HG02973 (cell line): Measurements from ENCODE around the gene EXOC6B.

Experiments
- ATAC-seq: cut with Tn5 transposase; IDR thresholded peaks from one replicate; pipeline ENCODE4 v1.9.1; 2021; ENCODE audit warnings: moderate library complexity; ENCODE audit not compliant: unreplicated experiment

EXOC6B gene

DNA sequence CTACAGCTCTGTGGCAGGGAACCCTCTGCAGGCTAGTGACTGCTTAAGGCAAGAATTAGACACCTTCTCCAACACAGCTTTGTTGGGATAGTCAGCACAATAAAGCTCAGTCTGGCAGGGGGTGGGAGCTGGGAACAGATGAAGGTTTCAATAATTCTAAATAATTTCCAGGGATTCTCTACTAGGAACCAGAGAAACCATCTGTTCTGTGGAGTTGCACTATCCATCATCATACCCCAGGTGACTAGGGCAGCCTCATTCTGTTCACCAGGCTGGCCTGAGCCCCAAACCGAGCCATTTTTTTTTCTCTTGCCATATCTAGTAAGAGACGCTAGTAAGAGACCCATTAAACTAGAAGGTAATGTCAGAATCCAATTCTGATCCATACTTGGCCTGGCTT lies 642.4 kb downstream of the EXOC6B start:
- ATAC-seq: no peak

DNA sequence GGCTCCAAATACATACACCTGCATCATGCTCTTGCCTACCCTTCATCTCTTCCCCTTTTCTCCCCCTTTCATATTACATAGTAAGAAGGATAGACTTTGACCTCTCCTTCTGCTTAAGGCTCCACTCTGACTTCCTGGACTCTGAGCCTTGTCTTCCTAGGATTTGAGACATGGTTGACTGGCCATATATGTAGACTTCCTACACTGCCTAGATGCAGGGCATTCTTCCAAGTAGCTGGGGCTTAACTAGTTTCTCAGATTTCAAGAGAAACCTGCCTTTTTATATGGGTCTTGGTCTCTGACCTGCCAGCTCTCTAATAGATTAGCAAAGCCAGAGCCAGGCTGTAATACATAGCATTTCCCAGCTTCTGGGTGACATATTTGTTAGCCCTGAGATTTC lies 642.8 kb downstream of the EXOC6B start:
- no peak for ATAC-seq

DNA sequence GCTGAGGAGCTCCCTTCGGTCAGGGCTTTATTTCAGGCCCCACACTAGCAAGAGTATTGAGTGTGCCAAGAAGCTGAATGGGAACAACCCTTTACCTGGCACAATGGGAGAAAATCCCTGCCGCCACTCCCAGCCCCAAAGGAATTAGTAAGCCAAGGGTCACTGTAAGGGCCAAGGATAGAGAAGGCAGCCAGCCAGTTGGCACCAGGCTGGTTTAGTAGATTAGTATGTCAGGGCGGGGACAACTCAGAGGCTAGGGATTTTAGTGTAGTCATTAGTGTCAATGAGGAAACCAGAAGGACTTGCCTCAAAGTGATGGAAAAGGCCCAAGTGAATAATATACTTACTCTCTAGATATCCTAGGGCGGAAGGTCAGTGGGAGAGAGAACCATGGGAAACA lies 643.3 kb downstream of the EXOC6B start:
- ATAC-seq: no peak

DNA sequence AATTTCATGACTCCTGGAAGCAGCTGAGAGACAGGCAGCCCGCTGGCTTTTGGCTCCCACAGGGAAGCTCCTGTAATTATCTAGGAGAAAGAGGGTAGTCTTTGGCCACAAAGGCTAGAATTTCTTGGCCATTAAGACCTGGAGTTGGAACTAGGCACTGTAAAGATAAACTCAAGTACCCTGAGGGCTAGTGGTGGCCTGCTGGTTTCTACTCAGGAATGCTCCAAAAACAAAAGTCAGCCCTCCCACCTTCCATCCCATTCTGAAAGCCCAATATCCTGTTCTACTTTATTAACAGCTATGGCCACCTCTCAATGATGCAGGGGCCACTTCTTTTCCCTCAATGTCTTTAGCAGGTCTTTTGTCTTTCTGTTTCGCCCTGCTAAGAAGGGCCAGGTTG lies 644.2 kb downstream of the EXOC6B start:
- no peak for ATAC-seq

DNA sequence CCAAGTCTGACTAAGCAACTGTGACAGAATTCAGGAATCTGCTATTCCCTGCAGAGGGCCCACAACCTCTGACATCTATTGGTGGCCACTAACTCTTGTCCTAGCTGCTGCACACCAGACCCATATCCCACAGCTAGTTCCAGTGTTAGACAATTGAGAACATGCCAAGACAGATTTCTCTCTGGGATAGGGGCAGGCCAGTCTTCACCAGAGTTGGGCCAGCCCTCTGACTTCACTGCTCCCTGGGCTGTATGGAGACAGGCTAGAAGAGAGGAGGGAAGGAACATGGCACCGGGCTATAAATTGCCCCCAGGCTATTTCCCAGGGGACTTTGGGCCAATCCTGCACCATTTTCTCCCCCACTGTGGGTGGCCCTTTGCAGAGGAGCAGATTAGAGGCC lies 645.5 kb downstream of the EXOC6B start:
- ATAC-seq: no peak

DNA sequence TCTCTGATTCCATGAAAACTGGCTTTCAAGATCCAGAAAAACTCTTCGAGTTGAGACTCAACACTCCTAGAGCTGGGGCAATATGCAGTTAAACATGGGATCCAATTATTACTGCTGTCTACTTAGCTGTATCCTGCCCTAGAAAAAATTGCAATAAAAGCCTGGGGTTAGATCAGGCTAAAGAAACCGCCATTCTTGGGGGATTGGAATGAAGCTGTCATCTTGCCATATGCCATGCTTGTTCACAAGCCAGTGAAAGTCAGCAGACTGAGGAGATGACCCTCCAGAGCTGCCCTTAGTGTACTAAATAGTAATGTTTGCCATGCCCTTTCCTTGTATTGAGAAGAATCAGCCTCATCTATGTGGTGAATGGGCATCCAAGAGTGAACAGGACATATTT lies 647.3 kb downstream of the EXOC6B start:
- no peak for ATAC-seq

DNA sequence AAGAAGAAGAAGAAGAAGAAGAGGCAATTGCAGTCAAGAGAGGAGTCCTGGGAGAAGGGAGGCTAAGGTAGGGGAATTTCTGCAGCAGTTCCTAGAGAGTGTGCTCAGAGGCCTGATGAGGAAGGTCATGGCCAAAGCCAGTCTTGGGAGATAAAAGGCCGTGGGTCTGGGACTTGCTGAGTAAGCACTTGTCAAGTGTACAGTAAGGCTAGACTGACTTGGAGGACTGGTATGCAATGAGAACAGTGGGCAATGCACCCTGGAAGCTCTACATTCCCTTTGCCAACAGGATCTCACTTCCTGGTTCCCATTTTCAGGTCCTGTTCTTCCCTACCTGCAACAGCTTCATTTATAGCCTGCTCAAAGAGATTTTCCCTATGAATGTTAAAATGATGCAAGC lies 649.6 kb downstream of the EXOC6B start:
- no peak for ATAC-seq

DNA sequence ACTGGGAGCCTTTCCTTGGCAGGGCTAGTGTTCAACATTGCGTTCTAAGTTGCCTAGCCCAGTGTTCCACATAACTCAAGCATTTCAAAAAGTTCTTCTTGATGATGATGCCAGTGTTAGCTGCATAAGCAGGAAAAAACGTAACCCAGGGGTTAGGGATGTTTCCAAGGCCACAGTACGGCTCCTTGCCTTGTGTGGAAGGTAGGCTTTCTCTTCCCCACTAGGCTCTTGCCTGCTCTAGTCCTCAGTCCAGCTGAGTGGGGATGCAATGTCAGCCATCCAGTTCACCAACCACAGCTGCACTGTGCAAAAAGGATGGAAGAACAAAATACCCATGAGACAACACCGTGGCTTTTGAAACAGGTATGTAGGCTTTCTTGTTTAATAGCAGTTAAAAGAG lies 650.2 kb downstream of the EXOC6B start:
- ATAC-seq: no peak

DNA sequence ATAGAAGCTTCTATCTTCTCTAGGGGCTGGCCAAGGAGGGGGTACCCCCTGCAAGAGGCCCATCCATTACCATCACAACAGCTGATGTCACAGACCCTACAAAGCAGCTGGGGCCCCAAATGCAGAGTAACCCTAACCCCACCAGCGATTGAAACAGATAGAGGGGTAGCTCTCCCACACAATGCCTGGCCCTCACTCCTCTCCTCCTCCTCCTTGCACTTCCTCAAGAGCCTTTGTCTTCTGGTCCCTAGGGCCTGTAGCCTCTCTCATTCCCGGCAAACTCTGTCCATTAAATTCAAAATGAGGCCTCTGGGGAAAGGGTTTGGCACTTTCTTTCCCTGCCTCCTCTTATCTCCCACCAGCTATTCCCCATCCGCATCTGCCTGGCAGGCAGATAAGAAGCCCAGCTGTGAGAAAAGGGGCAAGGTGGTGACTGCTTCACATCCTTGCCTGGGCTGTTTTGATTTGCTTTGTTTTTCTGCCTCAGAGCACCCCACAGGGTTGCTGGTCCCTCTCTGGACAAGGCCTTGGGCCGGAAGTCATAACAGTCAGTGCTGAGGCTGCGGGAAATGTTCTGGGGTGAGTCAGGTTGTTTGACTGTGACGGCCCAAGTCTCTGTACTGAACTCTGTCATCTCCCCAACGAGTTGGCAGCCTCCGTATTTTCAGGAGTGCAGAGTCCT lies 652.1 kb downstream of the EXOC6B start:
- ATAC-seq: no peak

DNA sequence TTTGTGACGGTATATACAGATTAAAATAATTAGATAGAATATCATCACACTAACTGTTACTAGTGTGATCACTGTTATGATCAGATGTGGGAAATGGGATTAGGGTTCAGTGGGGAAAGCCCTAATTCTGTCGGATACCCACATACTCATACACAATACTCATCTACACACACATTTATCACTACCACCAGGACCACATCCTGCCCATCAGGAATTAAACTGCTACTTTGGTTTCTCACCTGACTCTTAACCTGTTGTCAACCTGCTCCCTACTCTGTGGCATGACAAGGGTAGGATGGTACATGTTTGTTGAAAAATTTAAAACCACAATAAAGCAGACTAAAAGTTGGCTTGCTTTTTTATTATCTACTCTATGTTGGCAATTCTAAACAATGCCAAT lies 653.4 kb downstream of the EXOC6B start:
- ATAC-seq: no peak

DNA sequence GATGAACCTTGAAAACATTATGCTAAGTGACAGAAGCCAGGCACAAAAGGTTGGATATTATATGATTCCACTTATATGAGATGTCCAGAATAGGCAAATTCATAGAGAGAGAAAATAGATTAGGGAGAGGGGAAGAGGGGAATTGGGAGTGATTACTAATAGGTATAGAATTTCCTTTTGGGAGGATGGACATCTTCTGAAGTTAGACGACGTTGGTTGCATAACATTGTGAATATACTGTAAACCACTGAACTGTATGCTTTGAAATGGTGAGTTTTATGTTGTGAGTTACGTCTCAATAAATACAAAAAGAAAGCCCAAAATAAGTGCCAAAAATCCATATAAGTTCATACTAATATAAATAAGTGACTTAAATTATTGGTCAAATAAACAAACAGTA lies 659.6 kb downstream of the EXOC6B start:
- ATAC-seq: no peak

DNA sequence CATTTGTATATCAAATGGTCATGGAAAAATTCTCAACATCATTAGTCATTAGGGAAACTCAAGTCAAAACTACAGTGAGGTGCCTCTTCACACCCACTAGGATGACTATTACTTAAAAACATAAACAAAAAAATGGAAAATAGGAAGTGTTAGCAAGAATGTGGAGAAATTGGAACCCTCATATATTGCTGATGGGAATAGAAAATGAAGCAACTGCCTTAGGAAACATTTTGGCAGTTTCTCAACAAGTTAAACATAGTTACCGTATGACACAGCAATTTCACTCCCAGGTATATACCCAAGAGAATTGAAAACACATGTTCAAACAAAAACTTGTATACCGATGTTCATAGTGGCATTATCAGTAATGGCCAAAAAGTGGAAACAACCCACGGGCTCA lies 660.0 kb downstream of the EXOC6B start:
- ATAC-seq: no peak

DNA sequence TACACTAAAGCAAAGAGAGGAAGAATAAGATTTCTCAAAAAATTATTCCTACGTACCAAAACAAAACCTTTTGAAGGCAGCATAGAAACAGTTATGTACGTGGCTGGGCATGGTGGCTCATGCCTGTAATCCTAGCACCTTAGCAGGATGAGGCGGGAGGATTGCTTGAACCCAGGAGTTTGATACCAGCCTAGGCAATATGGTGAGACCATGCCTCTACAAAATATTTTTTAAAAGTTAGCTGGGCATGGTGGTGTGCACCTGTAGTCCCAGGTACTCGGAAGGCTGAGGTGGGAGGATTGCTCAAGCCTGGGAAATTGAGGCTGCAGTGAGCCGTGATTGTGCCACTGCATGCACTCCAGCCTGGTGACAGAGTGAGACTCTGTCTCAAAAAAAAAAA lies 663.3 kb downstream of the EXOC6B start:
- no peak for ATAC-seq

DNA sequence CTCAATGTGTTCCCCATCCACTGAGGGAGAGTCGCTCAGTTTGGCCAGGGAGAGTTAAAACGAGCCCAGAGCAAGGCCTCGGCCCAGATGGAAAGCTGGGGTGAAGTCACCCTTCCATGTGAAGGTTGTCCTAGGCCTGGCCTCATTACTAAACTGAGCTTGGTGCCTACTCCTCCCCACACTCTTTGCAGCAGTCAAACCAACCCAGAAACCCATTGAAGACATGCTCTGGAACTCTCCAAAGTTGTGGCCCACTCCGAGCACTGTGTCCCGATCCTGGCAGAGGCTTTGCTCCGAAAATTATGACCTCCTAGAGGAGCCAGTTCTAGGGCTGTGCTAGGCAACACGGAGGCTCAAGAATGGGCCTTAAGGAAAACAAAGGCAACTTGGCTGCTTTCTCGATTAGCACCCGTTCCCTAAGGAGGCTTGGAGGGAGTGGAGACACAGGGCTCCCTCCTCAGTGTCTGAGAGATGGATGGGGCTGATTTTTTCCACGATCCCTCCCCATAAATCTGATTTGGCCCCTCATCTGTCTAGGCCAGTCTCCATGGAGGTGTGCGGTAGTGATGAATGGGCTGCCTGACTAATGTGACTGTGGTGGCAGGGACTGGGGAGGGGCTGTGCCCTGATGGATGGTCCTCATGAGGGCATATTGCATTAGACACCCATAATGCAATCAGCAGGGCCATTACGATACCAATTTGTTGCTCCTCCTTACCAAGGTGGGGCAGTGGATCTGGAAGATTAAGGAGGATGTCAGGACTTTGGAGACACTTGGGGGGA lies 666.4 kb downstream of the EXOC6B start:
- ATAC-seq: no peak

DNA sequence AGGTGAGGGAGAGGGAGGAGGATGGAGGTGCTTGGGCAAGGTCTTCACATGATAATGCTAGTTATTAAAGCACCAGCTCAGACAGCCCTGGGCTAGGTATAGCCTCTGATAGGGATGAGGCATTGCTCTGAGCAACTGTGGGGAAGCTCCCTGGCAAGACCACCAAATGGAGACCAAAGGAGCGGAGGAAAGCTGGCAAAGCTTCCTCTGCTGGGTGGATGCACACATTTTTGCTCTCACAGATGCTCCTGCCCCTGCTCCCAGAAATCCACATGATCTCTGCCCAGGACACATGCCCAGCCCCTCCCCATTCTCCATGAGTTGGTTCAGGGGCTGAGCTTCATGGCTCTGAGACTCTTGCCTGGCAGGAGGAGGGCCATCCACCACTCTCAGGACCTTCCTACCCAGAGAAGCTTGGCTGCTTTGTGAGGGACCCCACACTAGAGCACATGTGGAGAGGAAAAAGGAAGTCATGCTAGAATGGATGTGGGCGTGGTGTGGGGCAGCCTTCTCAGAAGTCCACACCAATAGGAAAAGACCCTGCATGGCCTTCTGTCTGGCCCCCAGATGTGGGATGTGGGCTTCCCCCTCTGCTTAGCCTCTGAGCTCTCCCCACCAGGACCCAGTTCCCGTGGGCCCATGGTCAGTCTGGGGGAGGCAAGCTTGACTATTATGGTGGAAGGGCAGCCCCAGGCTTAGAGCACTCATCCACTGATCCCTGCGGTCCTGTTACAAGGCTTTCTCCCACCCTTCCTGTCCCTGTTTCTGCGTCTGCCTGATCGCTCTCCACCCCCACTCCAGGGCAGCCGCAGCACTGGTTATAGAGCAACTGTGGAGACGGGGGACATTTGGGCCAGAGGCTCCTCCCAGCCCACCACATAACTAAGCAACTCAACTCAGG lies 667.7 kb downstream of the EXOC6B start:
- ATAC-seq: no peak

DNA sequence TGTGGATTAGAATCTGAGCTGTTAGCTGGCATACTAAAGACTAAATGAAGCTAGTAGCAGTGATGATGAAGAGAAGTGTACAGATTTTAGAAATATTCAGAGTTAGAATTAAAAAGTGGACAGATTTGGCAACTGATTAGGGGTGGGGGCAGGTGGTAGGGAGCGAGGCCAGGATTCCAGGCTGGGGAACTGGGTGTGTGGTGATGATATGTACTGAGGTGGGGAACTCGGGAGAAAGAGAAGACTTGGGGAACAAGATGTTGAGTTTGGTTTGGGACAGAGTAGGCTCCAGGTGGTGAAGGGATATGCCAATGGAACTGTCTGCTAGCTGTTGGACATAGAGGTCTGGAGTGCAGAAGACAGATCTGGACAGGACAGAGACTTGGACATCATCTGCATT lies 669.0 kb downstream of the EXOC6B start:
- no peak for ATAC-seq

DNA sequence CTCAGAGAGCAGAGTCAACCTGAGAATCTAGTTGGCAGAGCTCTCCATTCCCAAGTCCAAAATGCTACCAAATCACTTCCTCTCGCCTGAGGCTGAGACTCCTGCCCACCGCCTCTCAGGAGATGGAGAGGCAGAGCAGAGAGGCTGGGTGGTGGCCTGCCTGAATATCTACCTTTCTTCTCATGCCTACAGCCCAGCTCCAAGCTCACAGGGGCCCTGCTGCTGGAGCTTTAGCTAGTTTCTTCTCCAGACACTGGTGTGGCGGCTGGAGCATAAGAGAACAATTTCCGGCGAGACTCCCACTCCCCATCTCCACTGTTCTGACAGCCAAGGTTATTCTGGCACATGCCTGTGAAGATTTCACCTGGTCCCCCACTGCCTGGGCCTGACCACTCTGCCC lies 670.1 kb downstream of the EXOC6B start:
- ATAC-seq: no peak

DNA sequence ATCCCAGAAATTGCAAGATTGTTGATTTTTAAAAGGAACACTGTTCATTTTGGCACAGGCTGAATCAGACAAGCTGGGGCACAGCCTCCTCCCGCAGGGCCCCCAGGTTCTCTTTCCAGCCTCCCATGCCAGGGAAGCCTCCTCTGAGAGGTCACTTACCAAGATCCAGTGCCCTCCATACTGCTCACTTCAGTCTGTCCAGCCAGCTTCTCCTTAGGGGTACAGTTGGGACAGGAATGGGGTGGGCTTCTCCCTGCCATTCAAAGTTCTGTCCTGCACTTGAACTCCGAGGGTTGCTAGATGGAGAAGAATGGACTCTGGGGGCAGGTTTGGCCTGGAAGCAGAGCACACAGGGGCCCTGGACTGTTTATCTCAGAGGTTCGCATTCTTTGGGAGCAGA lies 670.7 kb downstream of the EXOC6B start:
- ATAC-seq: no peak

DNA sequence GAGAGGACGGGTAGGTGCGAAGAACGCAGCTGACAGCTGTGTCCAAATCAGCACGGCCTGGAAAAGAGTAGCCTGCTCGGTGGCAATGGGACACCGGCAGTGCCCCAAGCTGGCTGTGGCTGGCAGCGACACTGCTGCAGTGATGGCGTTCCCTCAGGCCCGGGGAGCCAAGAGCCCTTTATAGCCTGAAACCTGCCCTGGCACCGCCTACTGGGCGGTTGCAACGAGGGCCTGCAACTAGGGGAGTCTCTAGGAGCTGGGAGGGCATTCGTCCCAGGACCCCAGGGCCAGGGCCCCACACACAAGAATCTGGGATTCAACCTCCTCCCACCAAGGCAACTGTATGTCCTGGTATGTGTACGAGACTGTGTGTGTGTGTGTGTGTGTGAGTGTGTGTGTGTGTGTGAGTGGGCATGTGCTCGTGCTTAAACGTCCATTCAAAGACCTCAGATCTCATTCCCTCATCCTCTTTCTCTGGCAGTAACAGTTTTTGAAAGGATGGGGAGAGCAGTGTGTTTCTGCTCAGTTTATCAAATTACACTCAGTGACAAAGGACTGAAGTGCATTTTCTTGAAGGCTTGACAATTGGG lies 671.4 kb downstream of the EXOC6B start:
- no peak for ATAC-seq

DNA sequence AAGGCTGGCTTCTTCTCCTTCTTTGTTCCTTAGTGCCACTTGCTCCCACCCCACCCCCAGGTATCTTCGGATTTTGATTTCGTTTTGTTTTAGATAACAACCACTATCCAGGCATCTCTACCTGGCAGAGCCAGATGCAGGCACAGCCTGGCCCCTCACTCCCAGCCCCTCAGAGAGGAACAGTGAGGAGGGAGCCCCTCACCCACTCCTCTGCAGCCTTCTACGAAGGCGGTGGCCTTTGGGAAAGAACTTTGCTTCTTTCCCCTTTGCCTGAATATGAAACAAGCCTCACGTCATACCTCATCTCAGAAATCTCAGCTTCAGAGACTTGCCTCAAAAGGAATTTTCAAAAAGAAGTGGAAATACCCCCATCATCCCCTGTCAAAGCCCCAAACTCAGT lies 671.9 kb downstream of the EXOC6B start:
- no peak for ATAC-seq

DNA sequence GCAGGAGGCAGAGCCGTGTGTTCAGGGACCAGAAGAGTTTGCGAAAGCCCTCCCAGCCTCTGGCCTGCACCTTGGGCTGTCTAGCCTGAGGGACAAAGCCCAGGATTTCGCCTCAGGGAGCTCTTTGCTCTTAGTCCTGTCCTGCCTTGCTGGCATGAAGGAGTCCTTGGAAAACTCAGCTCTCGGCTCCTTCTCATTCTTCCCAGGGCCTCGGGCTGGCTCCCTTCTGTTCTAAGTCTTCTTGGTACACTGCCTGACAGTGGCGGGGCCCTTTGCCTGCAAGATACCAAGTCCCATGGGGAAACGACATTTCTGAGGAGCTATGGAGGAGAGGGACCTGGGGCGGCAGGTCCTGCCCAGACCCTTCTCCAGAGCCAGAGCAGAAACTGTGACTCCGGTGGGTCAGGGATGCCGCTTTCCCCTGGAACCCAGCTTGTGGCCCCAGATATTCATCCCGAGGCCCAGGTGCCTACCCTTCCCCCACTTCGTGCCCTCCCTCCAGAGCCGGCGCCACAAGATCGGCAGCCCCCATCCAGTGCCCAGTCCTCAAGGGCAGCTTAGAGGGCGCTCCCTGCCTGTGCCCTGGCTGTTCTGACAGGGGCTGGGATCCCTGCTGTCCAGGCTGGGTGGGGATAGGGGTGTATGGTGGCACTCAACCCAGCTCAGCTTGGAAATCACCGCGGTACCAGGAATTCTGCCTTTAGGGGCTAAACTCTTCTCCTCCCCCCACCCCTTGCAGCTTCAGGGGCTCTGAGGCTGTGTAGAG lies 672.6 kb downstream of the EXOC6B start:
- ATAC-seq: no peak
